H1 (cell line): Measurements from ENCODE around the gene NUFIP2. TPM values are rescaled to one million over a fixed set of nuclear protein-coding genes. Genes with fewer than 3 reads are reported as not detected.

ENCODE experiments used
- CTCF ChIA-PET: fragments of 300-600 bp; sonication (Branson Sonifier 250); formaldehyde crosslinking; loops from one replicate; lab custom pipeline; 2021; ENCODE audit not compliant: partially characterized antibody; lab: Charles Lee
- POLR2A ChIA-PET: fragments of 300-600 bp; sonication (Branson Sonifier 250); formaldehyde crosslinking; loops from one replicate; lab custom pipeline; 2021; ENCODE audit warnings: inconsistent platforms; ENCODE audit not compliant: partially characterized antibody; lab: Charles Lee
- DNase-seq, 2 experiments: peaks; one replicate each; pipeline versions ENCODE4 v3.0.0 to v3.0.0-alpha.2; 2010 to 2022; ENCODE audit warnings: low spot score in 2 of 2, low read depth in 1 of 2, mixed read lengths in 1 of 2
- FAIRE-seq: peaks from 2 replicates; lab custom pipeline; 2011; peaks lifted over from hg19 to GRCh38; lab: Jason Lieb, UNC
- H2AFZ ChIP-seq: 2 replicates; pipeline ENCODE4 v1.8.1; 2012; ENCODE audit warnings: low read length, inconsistent platforms
- H2AK5ac ChIP-seq: 2 replicates; pipeline ENCODE4 v1.6.1; 2013; ENCODE audit warnings: low read depth, low read length
- H2BK120ac ChIP-seq: replicated peaks from 2 replicates; pipeline ENCODE3; 2013; ENCODE audit warnings: low read depth, low read length, inconsistent platforms
- H2BK12ac ChIP-seq: 2 replicates; pipeline ENCODE4 v1.6.1; 2013; ENCODE audit warnings: low read depth, low read length
- H2BK15ac ChIP-seq: 2 replicates; pipeline ENCODE4 v1.6.1; 2013; ENCODE audit warnings: low read length
- H2BK20ac ChIP-seq: 2 replicates; pipeline ENCODE4 v1.6.1; 2013; ENCODE audit warnings: low read length
- H2BK5ac ChIP-seq: 2 replicates; pipeline ENCODE4 v1.6.1; 2013; ENCODE audit warnings: low read depth, low read length
- H3K14ac ChIP-seq: 2 replicates; pipeline ENCODE4 v1.6.1; 2013; ENCODE audit warnings: inconsistent platforms; ENCODE audit not compliant: insufficient read length
- H3K18ac ChIP-seq: 2 replicates; pipeline ENCODE4 v1.6.1; 2013; ENCODE audit warnings: low read length; ENCODE audit errors: extremely low read depth
- H3K23ac ChIP-seq: 2 replicates; pipeline ENCODE4 v1.6.1; 2013; ENCODE audit warnings: inconsistent platforms; ENCODE audit not compliant: insufficient read length
- H3K23me2 ChIP-seq: 2 replicates; pipeline ENCODE4 v1.6.1; 2013; ENCODE audit warnings: low read depth, low read length
- H3K27ac ChIP-seq: 2 replicates; pipeline ENCODE4 v1.6.1; 2011; ENCODE audit warnings: low read depth, low read length, inconsistent platforms
- H3K27me3 ChIP-seq, 4 experiments: replicated peaks in 1 of 4; 1 replicate in 1 of 4; 2 replicates in 3 of 4; pipeline versions ENCODE4 v1.6.1 to v1.8.1; 2011 to 2013; ENCODE audit warnings: low read length in 3 of 4, mild to moderate bottlenecking in 3 of 4, inconsistent platforms in 2 of 4, mixed read lengths in 2 of 4, moderate library complexity in 1 of 4; ENCODE audit not compliant: control insufficient read depth in 3 of 4, insufficient read depth in 3 of 4; ENCODE audit errors: extremely low read depth in 1 of 4
- H3K36me3 ChIP-seq, 4 experiments: 2 replicates each; pipeline versions ENCODE4 v1.6.1 to v1.8.1; 2011 to 2013; ENCODE audit warnings: mild to moderate bottlenecking in 4 of 4, low read length in 3 of 4, moderate library complexity in 2 of 4, control low read depth in 1 of 4, inconsistent platforms in 1 of 4; ENCODE audit not compliant: insufficient read depth in 4 of 4, control insufficient read depth in 2 of 4
- H3K4ac ChIP-seq: replicated peaks from 2 replicates; pipeline ENCODE3; 2013; ENCODE audit warnings: low read length, low read depth, mixed read lengths, inconsistent platforms; ENCODE audit not compliant: insufficient read length
- H3K4me1 ChIP-seq, 4 experiments: replicated peaks in 1 of 4; 1 replicate in 1 of 4; 2 replicates in 3 of 4; pipeline versions ENCODE4 v1.6.1 to v1.8.1; 2011 to 2013; ENCODE audit warnings: low read length in 3 of 4, inconsistent platforms in 2 of 4, mixed read lengths in 1 of 4; ENCODE audit not compliant: insufficient read depth in 4 of 4, control insufficient read depth in 3 of 4
- H3K4me2 ChIP-seq, 2 experiments: 2 replicates each; pipeline versions ENCODE4 v1.6.1 to v1.8.1; 2011 to 2013; ENCODE audit warnings: low read depth in 2 of 2, low read length in 2 of 2, control low read depth in 1 of 2, inconsistent platforms in 1 of 2, mild to moderate bottlenecking in 1 of 2; ENCODE audit not compliant: insufficient read depth in 1 of 2
- H3K4me3 ChIP-seq, 4 experiments: fragments of 200-600, 300-600 bp in 1 of 4; sonication (generic), shearing (Covaris generic), sonication (Bioruptor Twin) in 1 of 4; 2 replicates each; pipeline versions ENCODE4 v1.5.1 to v1.8.1; 2011 to 2016; ENCODE audit warnings: low read length in 4 of 4, low read depth in 3 of 4, control low read depth in 2 of 4, inconsistent platforms in 2 of 4, mild to moderate bottlenecking in 2 of 4, mixed read lengths in 1 of 4, moderate library complexity in 1 of 4; ENCODE audit not compliant: insufficient read depth in 2 of 4; ENCODE audit errors: extremely low read depth in 1 of 4
- H3K56ac ChIP-seq: replicated peaks from 2 replicates; pipeline ENCODE3; 2013; ENCODE audit warnings: low read depth, mild to moderate bottlenecking, mixed read lengths, low read length, inconsistent platforms; ENCODE audit not compliant: insufficient read length
- H3K79me1 ChIP-seq: 2 replicates; pipeline ENCODE4 v1.6.1; 2013; ENCODE audit warnings: low read depth, low read length, control low read depth
- H3K79me2 ChIP-seq, 2 experiments: 2 replicates each; pipeline versions ENCODE4 v1.6.1 to v1.8.1; 2012 to 2013; ENCODE audit warnings: low read length in 2 of 2, mild to moderate bottlenecking in 2 of 2, inconsistent platforms in 1 of 2; ENCODE audit not compliant: insufficient read depth in 2 of 2, control insufficient read depth in 1 of 2
- H3K9ac ChIP-seq, 4 experiments: replicated peaks in 1 of 4; 1 replicate in 1 of 4; 2 replicates in 3 of 4; pipeline versions ENCODE4 v1.6.1 to v1.8.1; 2011 to 2013; ENCODE audit warnings: low read depth in 3 of 4, low read length in 3 of 4, control low read depth in 2 of 4, mild to moderate bottlenecking in 2 of 4, moderate library complexity in 2 of 4, inconsistent platforms in 1 of 4; ENCODE audit errors: extremely low read depth in 1 of 4
- H3K9me3 ChIP-seq, 2 experiments: 2 replicates each; pipeline versions ENCODE4 v1.6.1 to v1.8.1; 2012 to 2013; ENCODE audit warnings: mild to moderate bottlenecking in 2 of 2, moderate library complexity in 2 of 2, control low read depth in 1 of 2, inconsistent platforms in 1 of 2, low read depth in 1 of 2, low read length in 1 of 2, mixed read lengths in 1 of 2; ENCODE audit not compliant: insufficient read depth in 2 of 2
- H4K20me1 ChIP-seq, 2 experiments: replicated peaks in 1 of 2; 2 replicates each; pipeline versions ENCODE3 to v1.8.1; 2011 to 2013; ENCODE audit warnings: inconsistent platforms in 2 of 2, low read length in 2 of 2, mild to moderate bottlenecking in 1 of 2; ENCODE audit not compliant: insufficient read depth in 2 of 2, control insufficient read depth in 1 of 2
- H4K5ac ChIP-seq: 2 replicates; pipeline ENCODE4 v1.6.1; 2013; ENCODE audit warnings: low read length, low read depth, mixed read lengths, inconsistent platforms; ENCODE audit not compliant: insufficient read length
- H4K8ac ChIP-seq: 2 replicates; pipeline ENCODE4 v1.8.0; 2013; ENCODE audit warnings: mild to moderate bottlenecking, moderate library complexity, low read length, inconsistent platforms; ENCODE audit not compliant: insufficient read depth; ENCODE audit errors: extremely low read depth
- H4K91ac ChIP-seq: replicated peaks from 2 replicates; pipeline ENCODE3; 2013; ENCODE audit warnings: low read length, mixed read lengths, inconsistent platforms; ENCODE audit not compliant: insufficient read length
- RAD21 ChIP-seq, 2 experiments: IDR thresholded peaks in 1 of 2; conservative IDR thresholded peaks in 1 of 2; 2 replicates each; pipeline ENCODE4 v1.6.1; 2011; ENCODE audit warnings: low read depth in 2 of 2, low read length in 2 of 2, improper control_type of control experiment in 1 of 2, inconsistent platforms in 1 of 2, mild to moderate bottlenecking in 1 of 2, moderate library complexity in 1 of 2
- WGBS, 2 experiments: shearing (Covaris generic) in 1 of 2; methylation state at CpG; one replicate each; pipeline versions ENCODE4 v1.1.6 to v1.1.7; 2013 to 2015; ENCODE audit warnings: low lambda C conversion rate in 2 of 2, mixed read lengths in 2 of 2, inconsistent platforms in 1 of 2, low coverage in 1 of 2, missing lambda C conversion rate in 1 of 2; ENCODE audit not compliant: insufficient replicate concordance in 2 of 2, insufficient coverage in 1 of 2, insufficient read length in 1 of 2; ENCODE audit errors: extremely low coverage in 1 of 2, missing lambda C conversion rate in 1 of 2; 5-methylcytosine and 5-hydroxymethylcytosine counted together
- polyA plus RNA-seq, 7 experiments: library from polyadenylated mRNA; depleted of rRNA in 3 of 7; stranded (reverse) in 5 of 7; unstranded in 2 of 7; fragments of >200 nt in 5 of 7; fragments of 200-250 nt in 2 of 7; gene quantifications; 1 replicate in 5 of 7; 2 replicates in 1 of 7; 4 replicates in 1 of 7; pipeline versions ENCODE4 v1.2.1 to v1.2.3, GENCODE V29; 2011 to 2013; ENCODE audit warnings: missing spikeins in 2 of 7, mixed read lengths in 2 of 7
- total RNA-seq: library from RNA; stranded (reverse); fragmentation: NEBNext Ultra II Directional; extraction: Animal tissue kit (Norgen Biotek cat#: 25700); gene quantifications from 2 replicates; pipeline ENCODE4 v1.2.1, GENCODE V29; 2021

NUFIP2 gene
- total and polyA plus RNA-seq, 2 of the 8 experiments (the other 6 are each of a cell fraction or from before 2014, with no cell fraction given): 65.9 to 118 TPM

GRCh38 chr17:29233301-29233700, 60.6 kb downstream of the NUFIP2 start:
- Histone ChIP-seq H3K27me3 (no peaks in the 10 kb centered on the region), H3K4me3 (no peak overlapping the region), H3K56ac (no peak overlapping the region), H3K9ac (no peak overlapping the region), H3K9me3 (no peaks in the 10 kb centered on the region), H2BK20ac (no peak overlapping the region), H4K91ac (no peak overlapping the region), H4K5ac (no peak overlapping the region), H2BK12ac (no peak overlapping the region), H3K4me2 (no peak overlapping the region), H3K4ac (no peak overlapping the region), H3K23me2 (no peaks in the 10 kb centered on the region), H4K8ac (no peak overlapping the region), H2AFZ (no peak overlapping the region), H3K18ac (no peak overlapping the region), H2AK5ac (no peak overlapping the region), H2BK5ac (no peak overlapping the region), H2BK120ac (no peak overlapping the region), H3K14ac (no peak overlapping the region), H3K27ac (no peak overlapping the region), H3K23ac (no peak overlapping the region), H3K4me1 (no peaks in the 10 kb centered on the region), H3K79me2 (no peaks in the 10 kb centered on the region), H2BK15ac (no peak overlapping the region), H4K20me1 (no peaks in the 10 kb centered on the region), H3K79me1 (no peaks in the 10 kb centered on the region), H3K36me3 (no peaks in the 10 kb centered on the region)
- 84% methylated on average over 1 of the region's 1 CpG; no CpG with 5 or more reads in 1 of the 2 experiments for WGBS, 2 experiments
- POLR2A ChIA-PET: no interaction called here
- FAIRE-seq (no peak), DNase-seq (no peak)
- CTCF ChIA-PET: interaction anchor here (1.0 to 2.7 kb wide), 8 partner anchors 11 to 121 kb away, joined by 3 to 12 read pairs (median 4); no protein-coding TSS in a partner anchor
- no peak for TF ChIP-seq RAD21 (IDR thresholded peaks at IDR 0.05 in 1 of 2, conservative IDR thresholded peaks at IDR 0.05 in 1 of 2; ENCODE audit: low read depth in 2 of 2, low read length in 2 of 2)
